Activated naive CD4-positive, alpha-beta T cell (primary cell): ENCODE measurements around the gene RNF130.

ENCODE experiments used
- DNase-seq, 4 experiments: peaks; one replicate each; lab custom pipeline; 2025; lab: John Stamatoyannopoulos, UW

The RNF130 gene

DNA sequence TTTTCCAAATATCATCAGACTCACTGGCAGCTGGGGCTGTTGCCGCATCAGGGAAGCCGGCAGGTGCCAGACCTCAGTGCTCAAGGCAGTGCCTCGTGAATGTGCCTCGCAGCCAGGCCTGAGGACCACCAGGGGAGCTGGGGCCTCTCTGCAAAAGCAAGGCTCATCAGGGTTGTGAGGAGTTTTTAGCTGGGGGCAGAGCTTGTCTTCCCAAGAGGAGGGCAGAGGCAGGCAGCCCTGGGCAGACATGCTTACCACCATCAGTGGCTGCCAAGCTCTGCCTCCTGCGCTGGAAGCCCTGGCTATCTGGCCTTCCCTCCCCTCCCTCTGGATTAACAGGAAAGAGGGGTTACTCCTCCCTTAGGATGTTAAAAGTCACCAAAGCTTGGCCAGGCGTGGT lies 155.0 kb downstream of the RNF130 start:
- DNase-seq, result no peak

- no peak for DNase-seq
Measured at GRCh38 chr5:179915406-179915935, 156.1 kb downstream of the RNF130 start.

- no peak for DNase-seq
Measured at GRCh38 chr5:179914032-179914755, 157.4 kb downstream of the RNF130 start.

GRCh38 chr5:179913461-179913860 lies 158.1 kb downstream of the RNF130 start:
- DNase-seq, result no peak

GRCh38 chr5:179912951-179913350 lies 158.6 kb downstream of the RNF130 start:
- no peak for DNase-seq

DNA sequence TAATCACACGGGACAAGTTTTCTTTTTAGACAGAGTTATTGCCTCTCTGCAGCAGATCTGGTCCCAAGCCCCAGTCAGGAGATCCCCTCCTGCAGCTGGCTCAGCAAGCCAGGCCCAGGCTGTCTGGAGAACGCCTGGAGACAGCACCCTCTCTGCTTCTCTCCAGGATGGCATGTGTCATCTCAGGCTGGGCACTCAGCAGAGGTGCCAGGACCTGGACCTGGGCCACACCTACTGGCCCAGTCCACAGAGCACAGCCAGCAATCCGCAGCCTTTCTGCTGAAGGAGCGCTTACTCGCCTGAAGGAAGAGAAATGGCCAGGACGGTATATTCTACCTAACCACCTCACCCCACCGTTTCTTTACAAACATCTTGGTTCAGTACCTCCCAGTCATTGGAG lies 159.2 kb downstream of the RNF130 start:
- DNase-seq, result no peak

DNA sequence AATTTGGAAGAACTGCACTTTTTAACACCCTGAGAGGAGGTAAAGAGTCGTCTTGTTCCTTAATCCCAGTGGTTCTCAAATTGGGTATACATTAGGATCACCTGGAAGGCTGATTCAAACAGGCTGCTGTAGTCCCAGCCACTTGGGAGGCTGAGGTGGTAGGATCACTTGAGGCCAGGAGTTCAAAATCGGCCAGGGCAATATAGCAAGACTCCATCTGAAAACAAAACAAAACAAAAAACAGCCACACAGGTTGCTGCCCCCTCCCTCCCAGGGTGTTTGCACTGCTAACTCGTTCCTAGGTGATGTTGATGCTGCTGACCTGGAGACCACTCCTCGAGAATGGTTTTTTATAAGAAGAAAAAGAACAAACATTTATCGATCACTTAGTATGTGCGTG lies 162.3 kb downstream of the RNF130 start:
- DNase-seq, result no peak

DNA sequence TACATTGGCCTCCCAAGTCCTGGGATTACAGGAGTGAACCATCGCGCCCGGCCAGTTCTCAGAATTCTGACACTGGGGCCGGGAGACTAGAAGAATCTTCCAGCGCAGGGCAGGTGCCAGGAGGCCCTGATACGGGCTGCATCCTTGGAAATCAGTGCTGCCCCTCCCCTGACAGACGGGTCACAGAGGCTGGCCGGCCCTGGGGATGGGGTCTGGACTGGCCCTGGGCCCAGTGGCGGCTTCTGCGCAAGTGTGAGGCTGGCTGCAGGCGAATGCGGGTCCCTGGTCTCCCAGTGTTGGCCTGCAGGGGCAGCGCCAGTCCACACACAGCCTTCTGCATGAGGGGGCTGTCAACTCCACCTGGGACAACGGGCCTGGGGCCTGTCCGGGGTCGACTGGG lies 163.0 kb downstream of the RNF130 start:
- DNase-seq, result no peak

DNA sequence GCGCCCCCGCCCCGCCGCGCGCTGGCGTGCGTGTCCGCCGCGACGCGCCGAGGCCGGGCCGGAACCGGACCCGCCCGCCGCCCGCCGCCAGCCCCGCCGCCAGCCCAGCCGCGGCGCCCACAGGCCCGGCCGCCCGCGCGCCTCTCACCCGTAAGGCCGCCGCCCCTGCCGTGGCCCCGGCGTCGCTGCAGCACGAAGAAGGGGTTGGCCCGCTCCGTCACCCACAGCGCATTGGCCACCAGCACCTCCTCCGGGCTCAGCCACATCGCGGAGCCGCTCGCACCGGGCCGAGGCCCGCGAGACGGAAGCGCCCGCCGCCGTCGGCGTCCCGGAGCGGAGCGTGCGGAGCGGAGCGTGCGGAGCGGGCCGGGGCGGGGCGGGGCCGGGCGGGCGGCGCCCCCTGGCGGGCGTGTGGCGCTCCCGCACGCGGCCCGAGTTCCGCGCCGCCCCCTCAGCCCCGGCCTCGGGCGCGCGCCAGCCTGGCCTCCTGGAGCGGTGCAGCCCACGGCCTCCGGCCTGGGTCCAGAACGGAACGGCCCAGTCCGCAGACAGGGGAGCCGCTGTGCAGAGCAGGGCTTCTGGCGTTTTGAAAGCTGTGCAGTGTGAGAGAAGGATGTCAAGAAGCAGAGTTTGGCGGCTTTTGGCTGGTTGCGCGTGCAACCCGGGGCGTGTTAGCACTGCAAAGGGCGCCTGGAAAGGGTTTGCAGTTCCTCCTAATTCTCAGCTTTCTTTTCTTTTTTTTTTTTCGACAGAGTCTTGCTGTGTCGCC lies 163.8 kb downstream of the RNF130 start, which contains the start of gene TBC1D9B:
TBC1D9B (minus strand) TSS at position 342 of the 769 bp plus-strand sequence; CDS start at position 266, 76 bp downstream.
- DNase-seq, result peak; percentile 42 to 64 (median 43)

DNA sequence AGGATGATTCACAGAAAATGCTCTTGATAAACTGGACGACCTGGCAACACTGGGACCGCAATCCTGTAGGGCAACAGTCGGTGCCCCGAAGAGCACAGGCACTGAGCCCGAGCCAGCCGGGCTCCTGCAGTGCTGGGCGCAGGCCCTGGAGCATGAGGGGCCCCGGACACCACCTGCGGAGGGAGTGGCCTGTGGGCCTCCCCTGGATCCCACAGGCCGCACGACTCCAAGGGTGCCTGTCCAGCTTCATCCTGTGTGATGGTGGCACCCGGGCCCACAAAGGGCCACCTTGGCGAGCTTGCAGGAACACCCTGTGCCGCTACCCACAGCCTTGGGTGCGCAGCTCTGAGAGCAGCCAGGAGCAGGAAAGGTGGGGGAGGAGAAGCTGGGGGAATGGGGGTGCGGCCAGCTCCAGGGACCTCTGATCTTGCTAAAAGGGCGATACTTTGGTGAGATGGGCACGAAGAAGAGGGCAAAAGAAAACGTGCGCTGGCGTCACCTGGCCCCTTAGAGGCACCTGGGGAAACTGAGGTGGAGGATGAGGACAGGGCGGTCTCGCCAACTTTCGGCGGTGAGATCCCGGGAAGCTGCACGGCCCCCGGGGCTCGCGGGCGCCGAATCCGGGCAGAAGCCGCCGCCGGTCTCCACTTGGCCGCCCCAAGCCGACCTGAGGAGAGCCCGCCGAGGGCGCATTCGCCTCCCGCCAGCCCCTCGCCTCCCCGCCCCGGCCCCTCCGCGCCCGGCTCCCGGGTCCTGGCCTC lies 164.6 kb downstream of the RNF130 start:
- DNase-seq, result peak in 1 of 4 experiments; percentile 13

DNA sequence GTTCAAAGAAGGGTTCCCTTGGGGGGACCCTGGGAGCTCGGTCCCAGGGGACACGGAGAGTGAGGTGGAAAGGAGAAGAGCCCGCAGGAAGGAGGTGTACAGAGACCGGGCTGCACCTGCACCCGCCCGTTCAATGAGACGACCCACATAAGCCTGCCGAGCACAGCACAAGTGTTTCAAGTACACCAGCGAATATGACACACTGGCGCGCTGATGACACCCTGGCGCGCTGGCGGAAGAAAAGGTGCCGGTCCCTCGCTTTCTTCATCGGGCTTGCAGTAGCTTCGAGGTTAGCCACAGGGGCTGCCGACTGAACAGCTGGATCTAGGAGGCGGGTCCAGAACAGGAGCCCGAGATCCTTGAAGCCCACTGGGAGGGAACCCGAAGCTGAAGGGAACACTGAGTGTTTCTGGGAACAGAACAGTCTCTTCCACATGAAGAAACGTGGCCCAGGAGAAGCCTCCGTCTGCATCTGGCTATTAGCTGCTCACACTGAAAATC lies 165.2 kb downstream of the RNF130 start:
- no peak for DNase-seq

- DNase-seq, result no peak
Measured at GRCh38 chr5:179905161-179905560, 166.4 kb downstream of the RNF130 start.
